ENCODE measurements around the gene TPP1. TPM values are rescaled to one million over a fixed set of nuclear protein-coding genes. Genes with fewer than 3 reads are reported as not detected.

Gene TPP1
- total RNA-seq, 2 experiments from 2014 or later, result 114 to 120 TPM

GRCh38 chr11:6565325-6565724, 53.9 kb downstream of the TPP1 start:
- Mint-ChIP-seq H3K27me3 (no peaks in the 10 kb centered on the region), H3K36me3 (peaks cover 9% of the 10 kb centered on the region), H3K9me3 (no peaks in the 10 kb centered on the region), H3K27ac (no peak overlapping the region), H3K4me1 (peaks cover 3% of the 10 kb centered on the region), H3K4me3 (no peak overlapping the region)
- POLR2A ChIA-PET, result no interaction called here
- no peak for DNase-seq
- no peak for ATAC-seq (ENCODE audit: low read depth)

- Mint-ChIP-seq H3K9me3 (no peaks in the 10 kb centered on the region), H3K4me1 (no peaks in the 10 kb centered on the region), H3K27me3 (no peaks in the 10 kb centered on the region), H3K36me3 (peaks cover 7% of the 10 kb centered on the region), H3K4me3 (no peak overlapping the region), H3K27ac (no peak overlapping the region)
- POLR2A ChIA-PET, result no interaction called here
- ATAC-seq (ENCODE audit: low read depth) (no peak), DNase-seq (no peak)
Observed at GRCh38 chr11:6563667-6564066, 55.6 kb downstream of the TPP1 start.

DNA sequence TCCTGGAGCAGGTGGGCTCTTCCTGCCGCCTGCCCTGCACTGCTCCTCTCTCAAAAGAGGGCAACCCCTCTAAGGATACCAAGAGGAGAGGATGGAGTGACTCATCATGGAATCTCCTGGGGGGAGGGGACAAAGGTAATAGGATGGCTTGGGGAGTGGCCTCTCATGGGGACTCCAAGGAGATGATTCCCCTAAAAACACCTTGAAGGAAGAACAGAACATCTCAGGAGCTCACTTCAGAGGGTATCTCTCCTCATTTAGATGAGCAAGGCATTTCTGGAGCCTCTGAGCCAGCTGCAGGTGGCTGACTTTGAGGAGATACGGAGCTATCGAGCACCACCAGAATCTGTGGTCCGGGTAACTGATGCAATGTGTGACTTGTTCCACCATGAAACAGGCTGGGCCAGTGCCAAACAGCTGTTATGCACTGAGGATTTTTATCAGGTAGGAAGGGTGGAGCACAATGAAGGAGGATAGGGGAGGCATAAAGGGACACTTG, 56.1 kb downstream of the TPP1 start:
- Mint-ChIP-seq H3K27ac (no peak overlapping the region), H3K36me3 (peaks cover 7% of the 10 kb centered on the region), H3K4me1 (no peaks in the 10 kb centered on the region), H3K27me3 (no peaks in the 10 kb centered on the region), H3K4me3 (no peak overlapping the region), H3K9me3 (no peaks in the 10 kb centered on the region)
- POLR2A ChIA-PET, result no interaction called here
- no peak for ATAC-seq (ENCODE audit: low read depth)
- DNase-seq, result no peak

Other genes starting within 250 kb of the TPP1 start
- gene SMPD1, start 228.9 kb downstream of the TPP1 start, total RNA-seq, result 10 to 100 TPM; 40.7 to 42.6 TPM
- 10 to 100 TPM; 64.0 to 69.2 TPM for gene APBB1, start 200.3 kb downstream of the TPP1 start, total RNA-seq
- 1 to 10 TPM in 1 of 2 experiments, under 1 TPM in 1; 0.58 to 1.3 TPM for gene HPX, start 178.4 kb downstream of the TPP1 start, total RNA-seq
- gene TRIM3, start 145.5 kb downstream of the TPP1 start, total RNA-seq, result 10 to 100 TPM; 11.8 to 11.9 TPM
- gene ARFIP2, start 138.1 kb downstream of the TPP1 start, total RNA-seq, result 10 to 100 TPM; 44.3 to 44.6 TPM
- 10 to 100 TPM; 41.3 to 47.0 TPM for gene TIMM10B, start 137.9 kb downstream of the TPP1 start, total RNA-seq
- gene DNHD1, start 122.1 kb downstream of the TPP1 start, total RNA-seq, result 10 to 100 TPM; 32.3 to 35.5 TPM
- 10 to 100 TPM; 31.7 to 34.4 TPM for gene RRP8, start 15.8 kb downstream of the TPP1 start, total RNA-seq
- gene ILK, start 15.6 kb downstream of the TPP1 start, total RNA-seq, result 100 to 1,000 TPM; 195 to 207 TPM
- 100 to 1,000 TPM; 154 to 156 TPM for gene TAF10, start 7.2 kb downstream of the TPP1 start, total RNA-seq
- gene DCHS1, start 36.4 kb upstream of the TPP1 start, total RNA-seq, result 1 to 10 TPM; 2.1 to 2.5 TPM
- gene MRPL17, start 63.9 kb upstream of the TPP1 start, total RNA-seq, result 10 to 100 TPM; 50.9 to 51.4 TPM
- not detected for gene OR2AG2, start 152.6 kb upstream of the TPP1 start, total RNA-seq
- not detected for gene OR2AG1, start 163.6 kb upstream of the TPP1 start, total RNA-seq
- under 1 TPM in 1 of 2 experiments, not detected in 1; 0.08 TPM for gene OR6A2, start 180.3 kb upstream of the TPP1 start, total RNA-seq
- gene OR10A5, start 226.3 kb upstream of the TPP1 start, total RNA-seq, result not detected
- gene OR10A2, start 243.6 kb upstream of the TPP1 start, total RNA-seq, result not detected

All from activated naive CD8-positive, alpha-beta T cell treated with anti-CD3 and anti-CD28 coated beads, Interleukin-2, amount 10 ng/mL, durations not matched to agents 7 days and 5 days (primary cell).